Stromal cell of bone marrow (primary cell): ENCODE data around the gene DCLK3.

Source experiments
- DNase-seq: peaks from one replicate; pipeline ENCODE4 v3.0.0-alpha.2; 2012; ENCODE audit warnings: low read depth

DCLK3 gene

DNA sequence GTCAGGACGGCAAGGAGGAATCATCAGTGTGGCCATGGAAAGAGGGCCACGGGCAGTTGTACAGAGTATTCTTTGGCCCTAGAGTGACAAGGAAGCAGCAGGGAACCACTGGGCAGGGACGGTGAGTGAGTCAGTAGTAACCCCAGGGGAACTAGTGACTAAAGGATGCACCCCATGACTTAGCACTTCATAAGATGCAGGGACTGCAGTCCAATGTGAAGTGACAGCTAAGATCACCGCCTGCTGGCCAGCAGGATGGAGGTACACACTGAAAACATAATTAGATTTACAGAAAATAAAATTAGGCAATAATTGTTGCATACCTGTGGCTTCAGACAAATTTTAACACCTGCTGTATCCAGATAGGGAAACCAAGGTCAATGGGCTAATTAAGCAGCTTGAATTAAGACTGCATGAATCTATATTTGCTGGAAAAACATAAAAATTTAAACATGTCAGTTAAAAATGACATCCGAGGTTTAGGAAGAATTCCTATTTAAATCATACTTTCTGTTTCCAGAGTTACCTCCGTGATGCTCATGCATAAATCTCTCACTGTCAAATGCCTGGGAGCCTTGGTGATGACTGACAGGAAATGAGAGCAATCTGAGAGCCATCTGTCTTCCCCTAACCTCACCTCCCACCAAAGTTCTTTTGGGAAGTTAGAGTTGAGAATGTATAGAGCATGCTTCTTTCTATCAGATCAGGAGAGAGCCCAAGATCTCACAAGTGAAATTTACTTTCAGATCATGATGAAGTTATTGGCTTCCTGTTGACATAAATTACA lies 56.5 kb downstream of the DCLK3 start:
- peak; percentile 46 for DNase-seq

DNA sequence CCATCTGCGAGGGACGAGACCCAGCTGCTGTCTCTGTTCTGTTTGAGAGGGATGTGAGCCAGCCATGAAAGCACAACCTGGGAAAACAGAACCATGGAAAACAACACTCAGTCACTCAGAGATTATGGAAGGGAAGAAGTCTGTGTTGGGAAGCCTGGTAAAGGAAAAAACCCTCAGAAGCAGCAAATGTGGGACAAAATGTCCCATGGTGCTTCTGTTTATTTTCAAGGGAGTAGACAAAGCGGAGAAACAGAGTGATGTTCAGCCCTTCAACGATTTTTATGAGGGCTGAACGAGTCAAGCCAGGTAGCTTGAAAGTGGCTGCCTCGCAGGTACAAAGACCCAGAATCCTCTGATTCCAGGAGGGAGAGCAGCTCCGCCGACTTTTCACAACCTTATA lies 59.3 kb downstream of the DCLK3 start:
- DNase-seq: no peak

DNA sequence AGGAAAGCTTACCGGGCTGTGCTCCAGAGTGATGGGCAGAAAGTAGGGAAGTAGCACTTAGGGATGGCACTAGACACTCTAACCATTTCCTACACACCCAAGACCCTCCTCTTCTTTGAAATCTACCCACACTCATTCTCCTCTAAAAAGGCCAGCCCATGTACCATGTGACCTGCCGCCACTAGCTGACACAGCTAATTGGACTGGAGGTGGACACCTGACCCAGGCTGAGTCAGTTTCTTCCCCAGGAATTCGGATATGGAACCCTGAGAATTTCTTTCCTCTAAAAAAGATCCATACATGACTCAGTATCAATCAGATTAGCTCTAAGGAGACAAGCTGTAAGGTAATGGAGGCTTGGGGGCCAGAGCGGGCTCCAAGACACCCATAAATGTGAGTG lies 60.1 kb downstream of the DCLK3 start:
- DNase-seq: no peak

DNA sequence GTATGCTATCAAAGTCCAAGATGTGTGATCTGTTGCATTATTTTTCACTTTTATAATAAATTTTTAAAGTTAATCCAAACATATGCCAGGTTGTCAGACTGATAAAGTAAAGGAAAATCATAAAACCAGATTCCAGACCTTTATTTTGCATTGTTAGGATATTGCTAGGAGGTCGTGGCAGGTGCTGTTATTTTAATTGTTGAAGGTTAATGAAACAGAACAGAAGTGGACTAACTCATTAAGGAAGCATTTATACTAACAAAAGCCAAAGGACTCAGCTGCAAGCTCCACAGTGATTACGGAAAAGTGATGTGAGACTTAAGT lies 63.1 kb downstream of the DCLK3 start:
- no peak for DNase-seq

DNA sequence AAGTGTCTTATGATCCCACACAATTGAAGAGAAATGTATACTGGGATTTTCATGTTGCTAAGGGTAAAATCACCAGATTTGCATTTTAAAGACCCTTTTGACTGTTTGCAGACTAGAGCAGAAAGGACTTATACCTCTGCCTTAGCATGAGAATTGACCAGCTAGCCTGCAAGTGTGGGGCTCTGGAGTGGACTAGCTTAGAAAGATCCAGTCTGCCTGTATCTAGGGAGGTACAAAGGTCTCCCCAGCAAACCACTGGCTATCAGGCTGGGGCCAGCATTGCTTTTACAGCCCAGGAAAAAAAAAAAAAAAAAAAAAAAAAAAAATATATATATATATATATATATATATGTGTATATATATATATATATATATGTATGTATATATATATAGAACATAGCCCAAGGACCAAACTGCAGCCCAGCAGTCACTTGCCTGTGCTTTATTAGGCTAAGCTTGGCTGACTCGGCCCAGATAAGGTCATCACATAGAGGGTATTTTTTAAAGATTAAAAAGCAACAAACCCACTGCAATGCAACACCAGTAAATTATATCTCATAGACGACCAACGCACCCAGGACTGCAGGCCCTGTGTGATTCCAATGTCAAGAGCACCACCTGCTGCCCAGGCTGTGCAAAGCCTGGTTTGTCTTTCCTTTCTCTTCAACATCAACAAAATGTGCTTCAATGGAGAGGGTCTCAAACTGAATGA lies 63.7 kb downstream of the DCLK3 start:
- peak; percentile 62 for DNase-seq

DNA sequence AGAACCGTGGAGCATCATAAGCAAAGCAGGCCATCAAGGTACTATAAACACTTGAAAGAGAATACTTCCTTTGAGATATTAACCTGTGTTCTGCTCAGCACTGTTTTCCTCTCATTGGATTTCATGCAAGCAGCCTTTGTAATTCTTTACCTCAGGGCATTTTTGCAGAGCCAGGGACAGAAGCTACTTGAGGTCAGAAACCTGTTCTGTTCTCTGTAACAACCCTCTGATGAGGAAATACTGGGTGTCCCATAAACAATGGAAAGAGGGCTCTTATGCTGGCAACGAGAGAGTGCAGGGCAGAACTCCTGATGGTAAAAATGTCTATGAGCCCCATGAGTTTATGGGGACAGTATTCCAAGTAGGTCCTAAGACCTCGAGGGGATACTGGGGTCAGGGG lies 66.0 kb downstream of the DCLK3 start:
- no peak for DNase-seq

DNA sequence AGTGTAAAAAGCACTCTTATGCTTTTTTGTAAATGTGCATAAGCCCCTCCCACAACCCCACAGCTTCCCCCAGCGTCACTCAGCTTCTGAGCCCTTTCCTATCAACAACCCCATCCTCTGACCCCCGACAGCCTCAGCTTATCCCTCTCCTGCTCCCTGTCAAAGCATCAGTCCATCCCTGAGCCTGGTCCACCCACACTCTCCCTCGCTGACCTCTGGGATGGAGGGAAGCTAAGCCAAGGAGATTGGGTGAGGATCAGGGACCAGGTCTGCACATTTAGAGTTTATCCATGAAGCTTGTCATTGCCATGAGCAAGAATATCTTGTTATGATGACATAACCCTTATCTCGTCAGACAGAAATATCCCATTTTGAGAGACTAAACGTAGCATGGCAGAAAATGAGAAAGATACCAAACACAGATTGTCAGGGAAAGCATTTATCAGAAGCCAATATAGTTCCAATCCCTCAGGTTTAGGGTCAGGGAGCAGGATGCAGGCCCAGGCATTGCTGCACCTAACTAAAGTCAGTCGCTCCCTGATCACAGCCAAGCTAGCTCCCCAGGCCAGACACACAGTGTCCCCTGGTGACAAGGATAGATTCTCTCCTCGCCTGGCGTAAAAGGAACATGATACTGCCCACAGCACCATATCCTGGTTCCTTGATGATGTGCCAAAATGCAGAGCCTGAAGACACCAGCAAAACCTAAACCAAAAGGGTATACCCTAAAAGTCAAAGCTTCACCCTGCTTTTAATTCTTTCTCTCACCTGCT lies 66.9 kb downstream of the DCLK3 start:
- no peak for DNase-seq

DNA sequence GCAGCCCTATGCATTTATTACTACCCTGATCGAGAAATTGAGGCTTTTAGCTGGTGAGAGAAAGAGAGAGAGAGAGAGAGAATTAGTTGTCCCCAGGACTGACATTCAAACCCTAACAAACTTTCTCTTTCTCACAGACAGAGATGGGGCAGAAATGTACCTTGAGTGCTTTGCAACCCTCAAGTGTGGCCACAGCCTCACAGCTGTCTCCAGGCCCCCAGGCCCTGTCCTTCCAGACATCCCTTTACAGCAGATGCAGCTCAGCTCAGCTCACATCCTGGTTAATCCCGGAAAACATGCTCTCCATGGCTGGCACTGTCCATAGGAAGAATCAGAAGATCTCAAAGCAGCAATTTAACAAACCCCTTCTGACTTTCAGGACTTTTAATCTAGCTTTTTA lies 67.6 kb downstream of the DCLK3 start:
- no peak for DNase-seq

DNA sequence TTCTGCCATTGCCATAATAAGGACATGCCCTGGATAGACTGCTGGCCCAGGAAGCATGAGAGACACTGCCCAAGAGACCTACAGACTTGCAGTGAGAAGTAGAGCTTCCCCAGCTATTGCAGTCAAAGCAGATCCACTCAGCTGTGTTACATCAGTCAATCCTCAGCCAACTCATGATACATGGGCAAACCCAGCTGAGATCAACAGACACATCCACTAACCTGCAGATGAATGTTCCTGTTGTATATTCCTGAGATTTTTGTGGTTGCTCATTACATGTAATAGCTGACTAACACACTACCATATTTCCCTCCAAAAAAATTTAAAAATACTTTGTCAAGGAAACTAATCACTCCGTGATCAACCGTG lies 68.6 kb downstream of the DCLK3 start:
- no peak for DNase-seq

DNA sequence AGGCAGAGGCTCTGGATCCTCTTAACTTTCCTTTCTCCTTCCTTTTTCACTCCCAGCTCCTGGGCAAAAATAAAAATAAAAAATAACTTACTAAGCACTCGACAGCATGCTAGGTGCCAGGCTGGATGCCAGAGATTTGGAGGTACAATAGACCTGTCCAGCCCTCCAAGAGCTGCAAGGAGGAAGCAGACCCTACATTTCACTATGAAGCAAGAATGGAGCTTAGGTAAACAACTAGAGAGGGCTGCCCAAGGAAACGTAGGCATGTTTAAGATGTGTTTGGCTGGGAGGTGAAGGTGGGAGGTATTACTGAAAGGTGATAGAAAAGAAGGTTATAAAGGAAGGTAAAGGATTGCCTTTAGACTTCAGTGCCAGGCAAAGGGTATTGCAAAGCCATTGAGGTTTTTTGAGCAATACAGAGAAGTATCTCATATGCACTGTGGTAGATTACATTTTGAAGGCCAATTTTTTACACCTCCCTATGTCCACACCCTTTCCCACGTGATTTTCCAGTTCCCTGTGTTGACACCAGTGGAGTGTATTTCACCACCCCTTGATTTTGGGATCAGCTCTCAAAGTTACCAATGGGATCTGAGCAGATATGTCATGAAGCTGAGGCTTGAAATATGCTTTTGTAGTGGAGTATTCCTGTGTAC lies 69.1 kb downstream of the DCLK3 start:
- no peak for DNase-seq

DNA sequence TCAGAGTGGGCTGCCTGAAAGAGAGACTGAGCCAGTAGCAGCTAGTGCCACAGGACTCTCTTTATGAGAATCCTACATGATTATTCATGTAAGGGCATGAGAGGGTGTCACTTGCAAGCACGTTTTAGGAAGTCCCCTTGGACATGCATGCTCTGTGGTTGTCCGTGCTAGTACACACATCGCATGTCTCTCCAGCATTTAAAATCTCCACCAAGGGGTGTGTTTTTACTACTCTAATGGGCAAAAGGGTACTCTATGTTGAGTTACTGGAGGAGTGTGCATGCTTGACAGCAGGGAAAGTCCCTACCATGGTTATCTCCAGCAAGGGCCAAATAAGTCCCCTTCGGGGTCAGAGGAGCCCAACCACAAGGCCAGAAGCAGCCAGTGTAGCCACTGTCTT lies 70.7 kb downstream of the DCLK3 start:
- no peak for DNase-seq

DNA sequence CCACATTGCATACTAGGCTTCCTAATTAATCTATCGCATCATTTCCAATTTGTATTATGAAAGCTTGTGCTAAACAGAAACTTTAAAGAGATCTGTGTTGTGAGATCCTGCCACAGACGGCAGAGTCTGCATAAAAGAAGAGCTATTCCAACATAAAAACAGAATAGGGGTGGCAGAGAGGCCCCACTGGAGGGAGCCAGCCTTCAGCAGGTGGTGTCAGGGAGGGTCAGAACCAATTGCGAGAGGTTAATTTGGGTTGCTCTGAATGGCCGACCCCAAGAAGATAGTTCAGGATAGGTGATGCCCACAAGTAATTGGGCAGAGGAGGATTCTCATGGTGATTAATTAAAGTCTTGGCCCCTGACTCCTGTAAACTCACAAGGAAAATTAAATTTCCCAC lies 74.8 kb downstream of the DCLK3 start:
- DNase-seq: no peak

DNA sequence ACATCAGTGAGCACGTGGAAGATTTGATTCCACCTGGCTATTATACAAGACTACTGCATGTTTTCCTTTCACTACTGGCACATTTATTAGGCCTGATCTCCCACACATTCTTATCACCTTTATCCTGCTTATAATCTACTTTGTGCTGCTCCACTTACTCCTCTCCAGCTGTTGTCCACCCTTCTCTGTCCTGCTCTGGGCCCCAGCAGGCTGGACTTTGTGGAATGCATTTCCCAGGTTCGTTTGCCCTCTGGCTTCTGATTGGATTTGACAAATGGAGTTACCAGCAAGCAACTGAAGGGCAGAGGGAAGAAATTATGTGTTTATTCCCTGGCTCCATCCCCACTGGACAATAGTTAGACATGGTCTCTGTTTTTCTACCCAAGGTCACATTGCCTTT lies 75.5 kb downstream of the DCLK3 start:
- DNase-seq: no peak

DNA sequence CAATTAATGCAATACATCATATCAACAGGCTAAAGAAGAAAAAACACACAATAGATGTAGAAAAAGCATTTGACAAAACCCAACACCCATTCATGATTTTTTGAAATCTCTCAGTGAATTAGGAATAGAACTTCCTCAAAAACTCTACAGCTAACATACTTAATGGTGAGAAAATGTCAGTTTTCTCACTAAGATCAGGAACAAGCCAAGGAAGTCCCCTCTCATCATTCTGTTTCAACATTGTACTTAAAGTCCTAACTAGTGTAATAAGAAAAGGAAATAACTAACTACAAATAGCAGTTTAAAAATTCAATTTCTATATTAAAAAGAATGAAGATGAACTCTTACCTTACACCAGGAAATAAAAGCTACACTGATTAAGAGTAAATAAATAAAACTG lies 77.8 kb downstream of the DCLK3 start:
- DNase-seq: no peak

DNA sequence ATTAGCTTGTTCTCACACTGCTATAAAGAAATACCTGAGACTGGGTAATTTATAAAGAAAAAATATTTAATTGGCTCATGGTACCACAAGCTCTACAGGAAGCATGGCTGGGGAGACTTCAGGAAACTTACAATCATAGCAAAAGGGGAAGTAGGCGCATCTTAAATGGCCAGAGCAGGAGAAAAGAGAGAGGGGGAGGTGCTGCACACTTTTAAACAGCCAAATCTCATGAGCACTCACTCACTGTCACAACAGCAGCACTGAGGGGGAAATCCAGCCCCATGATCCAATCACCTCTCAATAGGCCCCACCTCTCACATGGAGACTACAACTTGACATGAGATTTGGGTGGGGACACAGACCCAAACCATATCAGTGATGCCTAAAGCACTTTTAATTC lies 82.5 kb downstream of the DCLK3 start:
- no peak for DNase-seq

DNA sequence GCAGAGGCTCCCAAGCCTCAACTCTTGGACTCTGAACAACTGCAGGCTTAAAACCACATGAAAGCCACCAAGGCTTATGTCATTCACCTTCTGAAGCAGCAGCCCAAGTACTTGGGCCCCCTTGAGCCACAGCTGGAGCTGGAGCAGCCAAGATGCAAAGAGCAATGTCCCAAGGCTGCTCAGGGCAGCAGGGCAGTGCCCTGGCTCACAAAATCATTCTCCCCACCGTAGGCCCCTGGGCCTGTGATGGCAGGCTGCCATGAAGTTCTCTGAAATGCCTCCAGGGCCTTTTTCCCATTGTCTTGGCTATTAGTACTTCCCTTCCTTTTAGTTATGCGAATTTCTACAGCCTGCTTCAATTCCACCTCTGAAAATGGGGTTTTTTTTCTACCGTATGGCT lies 83.4 kb downstream of the DCLK3 start:
- no peak for DNase-seq

DNA sequence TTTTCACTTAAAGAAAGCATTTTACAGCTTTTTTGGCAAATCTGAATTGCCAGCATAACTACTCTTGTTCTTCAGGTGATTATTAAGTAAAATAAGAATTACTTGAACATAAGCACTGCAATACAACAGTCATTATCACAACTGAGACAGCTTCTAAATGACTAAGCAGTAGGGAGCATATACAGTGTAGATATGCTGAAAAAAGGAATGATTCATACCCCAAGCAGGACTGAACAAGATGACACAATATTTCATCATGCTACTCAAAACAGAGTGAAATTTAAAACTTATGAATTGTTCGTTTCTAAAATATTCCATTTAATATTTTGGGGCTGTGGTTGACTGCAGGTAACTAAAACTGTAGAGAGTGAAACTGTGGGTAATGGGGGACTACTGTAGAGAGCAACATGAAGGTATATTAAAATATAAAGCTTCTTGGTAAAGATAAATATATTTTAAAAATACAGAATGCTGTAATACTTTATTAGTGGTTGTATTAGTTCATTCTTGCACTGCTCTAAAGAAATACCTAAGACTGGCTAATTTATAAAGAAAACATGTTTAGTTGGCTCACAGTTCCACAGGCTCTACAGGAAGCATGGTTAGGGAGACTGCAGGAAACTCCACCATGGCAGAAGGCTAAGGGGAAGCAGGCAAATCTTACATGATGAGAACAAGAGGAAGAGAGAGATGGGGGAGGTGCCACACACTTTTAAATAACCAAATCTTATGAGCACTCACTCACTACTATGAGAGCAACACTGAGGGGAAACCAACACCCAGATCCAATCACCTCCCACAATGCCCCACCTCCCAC lies 84.8 kb downstream of the DCLK3 start:
- DNase-seq: peak; percentile 71

DNA sequence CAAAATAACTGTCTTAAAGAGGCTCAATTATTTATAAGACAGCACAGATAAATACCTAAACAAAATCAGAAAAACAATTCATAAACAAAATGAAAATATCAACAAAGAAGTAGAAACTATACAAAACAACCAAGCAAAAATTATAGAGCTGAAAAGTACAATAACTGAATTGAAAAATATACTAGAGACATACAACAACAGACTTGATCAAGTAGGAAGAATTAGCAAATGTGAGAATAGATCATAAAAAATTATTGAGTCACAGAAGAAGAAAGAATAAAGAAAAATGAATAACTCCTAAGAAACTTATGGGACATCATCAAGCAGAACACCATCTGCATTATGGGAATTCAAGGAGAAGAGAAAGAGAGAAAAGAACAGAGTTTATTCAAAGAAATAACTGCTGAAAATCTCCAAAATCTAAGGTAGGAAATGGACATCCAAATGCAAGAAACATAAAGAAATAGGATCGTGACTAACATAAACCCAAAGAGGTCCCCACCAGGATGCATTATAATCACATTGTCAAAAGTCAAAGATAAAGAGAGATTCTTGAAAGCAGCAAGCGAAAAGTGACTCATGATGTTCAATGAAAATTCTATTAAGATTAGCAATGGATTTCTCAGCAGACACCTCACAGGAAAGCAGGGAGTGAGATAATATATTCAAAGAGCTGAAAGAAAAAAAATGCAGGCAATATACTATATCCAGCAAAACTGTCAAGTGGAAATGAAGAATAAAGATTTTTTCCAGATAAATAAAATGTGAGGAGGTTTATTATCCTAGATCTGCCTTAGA lies 85.9 kb downstream of the DCLK3 start:
- DNase-seq: no peak

DNA sequence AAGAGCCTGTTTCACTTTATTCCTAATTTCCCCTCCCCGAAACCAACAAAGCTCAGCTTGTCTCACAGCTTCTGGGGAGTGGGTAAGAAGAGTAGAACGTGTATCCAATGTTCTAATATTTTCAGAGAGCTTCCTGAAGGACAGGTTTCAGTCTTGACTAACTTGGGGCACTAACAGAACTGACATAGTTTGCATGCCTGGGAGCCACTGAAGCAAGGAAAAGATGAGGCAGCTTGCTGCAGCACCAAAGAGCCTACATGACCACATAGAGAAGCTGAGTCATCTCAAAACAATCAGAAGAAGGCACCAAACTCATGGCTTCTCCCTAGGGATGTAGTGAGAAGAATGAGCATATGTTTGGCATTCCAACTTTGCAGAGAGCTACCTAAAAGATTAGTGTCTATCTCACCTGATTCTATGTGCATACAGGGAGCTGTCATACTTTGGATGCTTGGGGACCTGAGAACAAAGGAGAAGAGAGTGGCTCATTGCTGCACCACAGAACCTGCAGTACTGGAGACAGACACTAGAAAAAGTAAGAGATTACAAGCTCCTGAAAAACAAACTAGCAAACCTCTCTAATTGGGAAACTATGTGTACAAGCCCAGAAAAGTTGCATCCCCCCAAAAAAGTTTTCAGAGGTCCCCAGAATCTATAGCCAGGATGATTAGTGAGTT lies 86.9 kb downstream of the DCLK3 start:
- peak; percentile 80 for DNase-seq

DNA sequence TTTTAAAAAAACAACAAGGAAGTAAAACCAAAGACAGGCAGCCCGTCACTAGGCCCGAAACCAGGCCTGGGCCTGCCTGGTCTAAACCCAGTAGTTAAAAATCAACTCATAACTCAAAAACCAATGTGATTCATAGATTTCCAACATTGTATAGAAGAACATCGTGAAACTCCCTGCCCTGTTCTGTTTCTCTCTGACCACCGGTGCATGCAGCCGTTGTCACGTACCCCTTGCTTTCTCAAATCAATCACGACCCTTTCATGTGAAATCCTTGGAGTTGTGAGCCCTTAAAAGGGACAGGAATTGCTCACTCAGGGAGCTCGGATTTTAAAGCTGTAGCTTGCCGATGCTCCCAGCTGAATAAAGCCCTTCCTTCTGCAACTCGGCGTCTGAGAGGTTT lies 89.5 kb downstream of the DCLK3 start:
- no peak for DNase-seq
